Neural progenitor cell (in vitro differentiated cells): ENCODE measurements around the gene CHST3.

Experiments
- CTCF ChIP-seq: fragments of 200-600 bp; sonication (generic); IDR thresholded peaks from 2 replicates; pipeline ENCODE4 v1.5.1; 2017; ENCODE audit warnings: antibody characterized with exemption, mild to moderate bottlenecking
- EZH2 ChIP-seq: fragments of 200-600 bp; sonication (generic); IDR thresholded peaks from 2 replicates; pipeline ENCODE4 v1.6.1; 2017; ENCODE audit warnings: antibody characterized with exemption, mild to moderate bottlenecking, moderate library complexity

DNA sequence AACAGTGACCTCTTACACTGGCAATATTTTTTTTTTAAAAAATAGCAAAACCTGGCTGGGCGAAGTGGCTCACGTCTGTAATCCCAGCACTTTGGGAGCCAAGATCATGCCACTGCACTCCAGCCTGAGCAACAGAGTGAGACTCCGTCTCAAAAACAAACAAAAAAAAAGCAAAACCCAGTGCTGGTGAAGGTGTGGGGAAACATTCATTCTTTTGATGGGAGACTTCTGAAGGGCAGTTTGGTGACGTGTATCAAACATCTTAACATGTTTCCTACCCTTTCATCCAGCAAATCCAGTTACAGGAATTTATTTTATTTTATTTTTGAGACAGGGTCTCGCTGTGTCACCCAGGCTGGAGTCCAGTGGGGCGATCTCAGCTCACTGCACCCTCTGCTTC lies 58.0 kb downstream of the CHST3 start:
- TF ChIP-seq CTCF (no peak), EZH2 (no peak)
